Hepatocyte (in vitro differentiated cells): ENCODE results near the gene MARK2.

Experiments used
- CTCF ChIP-seq: fragments of 200-600 bp; sonication (generic); IDR thresholded peaks from 2 replicates; pipeline ENCODE4 v1.5.1; 2016; ENCODE audit warnings: antibody characterized with exemption, mild to moderate bottlenecking; ENCODE audit not compliant: poor library complexity
- EZH2 ChIP-seq: fragments of 200-600 bp; sonication (generic); IDR thresholded peaks from 2 replicates; pipeline ENCODE4 v1.6.1; 2016; ENCODE audit warnings: antibody characterized with exemption, mild to moderate bottlenecking, borderline replicate concordance
- EZH2phosphoT487 ChIP-seq: fragments of 200-600 bp; sonication (generic); IDR thresholded peaks from one replicate; pipeline ENCODE4 v1.6.1; 2018; ENCODE audit warnings: antibody characterized with exemption, mild to moderate bottlenecking, low read depth, moderate library complexity; ENCODE audit not compliant: unreplicated experiment, severe bottlenecking

DNA sequence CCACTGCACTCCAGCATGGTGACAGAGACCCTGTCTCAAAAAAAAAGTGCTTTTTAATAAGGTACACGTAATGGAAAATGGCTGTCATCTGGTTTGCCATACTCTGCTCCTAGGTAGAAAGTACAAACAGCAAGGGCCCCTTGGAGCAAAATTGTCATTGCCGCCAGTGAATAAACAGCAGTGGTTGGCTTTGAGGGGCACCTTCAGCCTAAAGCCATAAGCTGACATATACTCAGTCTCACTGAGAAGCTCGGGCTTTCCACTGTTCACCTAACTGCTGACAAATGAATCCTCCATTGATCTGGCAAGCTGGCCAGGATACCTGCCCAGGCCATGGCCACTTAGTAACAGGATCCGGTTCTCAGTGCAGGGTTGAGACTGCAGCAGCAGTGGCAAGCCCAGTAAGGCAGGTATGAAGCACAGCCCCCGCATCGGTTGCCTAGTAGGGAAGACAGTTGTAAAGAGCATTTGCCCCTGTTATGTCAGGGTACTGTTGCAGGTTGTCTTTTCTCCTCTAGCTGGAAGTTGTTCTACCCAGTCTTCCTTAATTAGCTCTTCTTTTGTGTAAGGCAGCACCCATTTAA lies 38.8 kb downstream of the MARK2 start:
- TF ChIP-seq CTCF (no peak), EZH2 (no peak), EZH2phosphoT487 (no peak)
